B cell (primary cell): ENCODE measurements around the gene SLC13A3. TPM values are rescaled to one million over a fixed set of nuclear protein-coding genes. Genes with fewer than 3 reads are reported as not detected.

ENCODE experiments used
- ATAC-seq: fragments of 200-7000 bp; cut with Tn5 transposase; one replicate; pipeline ENCODE4 v1.10.0; 2021; ENCODE audit warnings: low read depth, mild to moderate bottlenecking, moderate number of reproducible peaks, moderate library complexity
- CTCF ChIA-PET: fragments of 350-600 bp; sonication (Branson Sonifier 250); formaldehyde crosslinking; loops from one replicate; lab custom pipeline; 2021; ENCODE audit warnings: antibody characterized with exemption, inconsistent platforms; lab: Charles Lee
- POLR2A ChIA-PET: fragments of 350-600 bp; sonication (Branson Sonifier 250); formaldehyde crosslinking; loops from one replicate; lab custom pipeline; 2021; ENCODE audit warnings: antibody characterized with exemption; lab: Charles Lee
- DNase-seq: peaks from one replicate; pipeline ENCODE4 v3.0.0; 2013
- H2AFZ ChIP-seq: 2 replicates; pipeline ENCODE4 v1.6.1; 2012; ENCODE audit warnings: mild to moderate bottlenecking, low read depth, low read length; ENCODE audit not compliant: insufficient read depth, poor library complexity, severe bottlenecking
- H3K27ac ChIP-seq, 2 donors: 1 replicate in 1 of 2; 2 replicates in 1 of 2; pipeline ENCODE4 v1.5.1; 2012 to 2013; ENCODE audit warnings: low read length in 2 of 2, mild to moderate bottlenecking in 2 of 2, moderate library complexity in 1 of 2
- H3K27me3 ChIP-seq, 4 experiments: fragments of 200-600 bp in 1 of 4; sonication (generic) in 1 of 4; replicated peaks in 1 of 4; 1 replicate in 2 of 4; 2 replicates in 2 of 4; pipeline versions ENCODE4 v1.6.1 to v1.7.0; 2013 to 2016; ENCODE audit warnings: low read length in 3 of 4, mild to moderate bottlenecking in 2 of 4, mixed read lengths in 1 of 4, moderate library complexity in 1 of 4; ENCODE audit not compliant: insufficient read depth in 4 of 4, control insufficient read depth in 3 of 4; ENCODE audit errors: control extremely low read depth in 1 of 4
- H3K36me3 ChIP-seq, 2 experiments: replicated peaks in 1 of 2; 1 replicate in 1 of 2; 2 replicates in 1 of 2; pipeline versions ENCODE4 v1.6.1 to v1.7.1; 2013; ENCODE audit warnings: low read length in 1 of 2; ENCODE audit not compliant: insufficient read depth in 2 of 2, control insufficient read depth in 1 of 2; ENCODE audit errors: control extremely low read depth in 1 of 2, extremely low read depth in 1 of 2
- H3K4me1 ChIP-seq, 2 donors: fragments of 200-600 bp in 1 of 2; sonication (generic) in 1 of 2; 1 replicate in 1 of 2; 2 replicates in 1 of 2; pipeline versions ENCODE4 v1.5.1 to v1.6.1; 2013 to 2017; ENCODE audit warnings: low read length in 2 of 2; ENCODE audit not compliant: control insufficient read depth in 2 of 2, insufficient read depth in 2 of 2
- H3K4me2 ChIP-seq: replicated peaks from 2 replicates; pipeline ENCODE3; 2012; ENCODE audit warnings: mild to moderate bottlenecking, low read depth, low read length; ENCODE audit not compliant: poor library complexity, severe bottlenecking
- H3K4me3 ChIP-seq, 5 experiments: fragments of 200-600 bp in 1 of 5; sonication (generic) in 1 of 5; 1 replicate in 3 of 5; 2 replicates in 2 of 5; pipeline versions ENCODE4 v1.5.1 to v1.7.0; 2011 to 2016; ENCODE audit warnings: low read length in 4 of 5, mild to moderate bottlenecking in 4 of 5, low read depth in 2 of 5, control low read depth in 1 of 5, moderate library complexity in 1 of 5; ENCODE audit not compliant: insufficient read depth in 1 of 5; ENCODE audit errors: control extremely low read depth in 1 of 5, extremely low read depth in 1 of 5
- H3K79me2 ChIP-seq: fragments of 200-600 bp; sonication (generic); one replicate; pipeline ENCODE4 v1.6.0; 2016; ENCODE audit warnings: low read length; ENCODE audit not compliant: control insufficient read depth, insufficient read depth
- H3K9ac ChIP-seq: fragments of 200-600 bp; sonication (generic); 2 replicates; pipeline ENCODE4 v1.6.1; 2017; ENCODE audit warnings: mild to moderate bottlenecking, low read length, moderate library complexity
- H3K9me3 ChIP-seq, 3 donors: one replicate each; pipeline versions ENCODE4 v1.6.1 to v1.7.1; 2013; ENCODE audit warnings: low read length in 2 of 3; ENCODE audit not compliant: control insufficient read depth in 2 of 3, insufficient read depth in 1 of 3; ENCODE audit errors: control extremely low read depth in 1 of 3
- H4K20me1 ChIP-seq: 2 replicates; pipeline ENCODE4 v1.6.0; 2012; ENCODE audit warnings: mild to moderate bottlenecking, low read length; ENCODE audit not compliant: insufficient read depth, control insufficient read depth, poor library complexity, severe bottlenecking
- H3K27ac Mint-ChIP-seq: one replicate; pipeline ENCODE4 v1.8.0; 2021; ENCODE audit warnings: mixed read lengths
- H3K27me3 Mint-ChIP-seq: one replicate; pipeline ENCODE4 v1.8.0; 2021; ENCODE audit warnings: mixed read lengths
- H3K4me1 Mint-ChIP-seq: one replicate; pipeline ENCODE4 v1.8.0; 2021; ENCODE audit warnings: mixed read lengths
- H3K4me3 Mint-ChIP-seq: one replicate; pipeline ENCODE4 v1.8.0; 2021; ENCODE audit warnings: mixed read lengths
- H3K9me3 Mint-ChIP-seq: one replicate; pipeline ENCODE4 v1.8.0; 2022; ENCODE audit warnings: mixed read lengths; ENCODE audit not compliant: insufficient read depth
- CTCF ChIP-seq: fragments of 200-600 bp; IDR thresholded peaks from one replicate; pipeline ENCODE4 v1.8.0; 2022; ENCODE audit warnings: antibody characterized with exemption, mild to moderate bottlenecking
- EZH2 ChIP-seq: IDR thresholded peaks from 2 replicates; pipeline ENCODE4 v1.6.1; 2012; ENCODE audit warnings: borderline replicate concordance, low read depth, mild to moderate bottlenecking, moderate library complexity, low read length; ENCODE audit not compliant: insufficient read depth, poor library complexity, severe bottlenecking
- WGBS: methylation state at CpG from one replicate; pipeline ENCODE4 v1.1.5; 2013; ENCODE audit warnings: missing lambda C conversion rate; ENCODE audit not compliant: insufficient coverage; 5-methylcytosine and 5-hydroxymethylcytosine counted together
- intact Hi-C: fragments of 100-400 bp; cut with micrococcal nuclease; formaldehyde crosslinking; loops from one replicate; pipeline ENCODE4 v1.10.0; 2022
- polyA plus RNA-seq: library from polyadenylated mRNA; depleted of rRNA; stranded (reverse); fragments of >200 nt; gene quantifications from 2 replicates; pipeline ENCODE4 v1.2.3, GENCODE V29; 2012
- total RNA-seq, 2 donors: library from RNA; stranded (reverse); fragments of 120-200 nt in 1 of 2; gene quantifications; 1 replicate in 1 of 2; 2 replicates in 1 of 2; pipeline versions ENCODE4 v1.2.3 to v1.2.4, GENCODE V29; 2013 to 2022

The SLC13A3 gene
- total and polyA plus RNA-seq, 2 donors (not counting 1 experiment from before 2014, with no cell fraction given) = 0.09 to 0.20 TPM

- Mint-ChIP-seq H3K4me3 (peak overlapping the region; percentile 99), H3K4me1 (peaks cover 40% of the 10 kb centered on the region), H3K27me3 (no peaks in the 10 kb centered on the region), H3K27ac (peak overlapping the region; percentile 98), H3K9me3 (no peaks in the 10 kb centered on the region)
- no peak for TF ChIP-seq CTCF
- TF ChIP-seq EZH2 = no peak
- no peaks in the 10 kb centered on the region for H3K9me3 ChIP-seq
- H3K4me1 ChIP-seq = peaks cover 20 to 21% of the 10 kb centered on the region in 2 donors
- peaks cover 32% of the 10 kb centered on the region for H4K20me1 ChIP-seq
- peaks cover 39% of the 10 kb centered on the region for H3K79me2 ChIP-seq
- H3K27me3 ChIP-seq = no peaks in the 10 kb centered on the region
- POLR2A ChIA-PET = no interaction called here
- intact Hi-C loops = no loop called here
- peak overlapping the region; percentile 82 for H3K9ac ChIP-seq
- CTCF ChIA-PET = interaction anchor here (0.9 to 2.7 kb wide), 2 partner anchors 9 to 279 kb away, joined by 3 to 17 read pairs; no protein-coding TSS in a partner anchor
- WGBS = 50% methylated on average over 8 of the region's 13 CpGs
- ATAC-seq (no peak), DNase-seq (no peak)
- peak overlapping the region; percentile 76 to 80 for H3K27ac ChIP-seq
- H2AFZ ChIP-seq = peak overlapping the region; percentile 96
- peak overlapping the region in 3 of 5 experiments; percentile 87 to 95 (median 88) for H3K4me3 ChIP-seq
- peak overlapping the region; percentile 69 for H3K4me2 ChIP-seq
- H3K36me3 ChIP-seq = peaks cover 3 to 15% of the 10 kb centered on the region in 2 experiments
Observed at GRCh38 chr20:46690219-46691106, 39.2 kb upstream of the SLC13A3 start.

- Mint-ChIP-seq H3K9me3 (no peaks in the 10 kb centered on the region), H3K27me3 (no peaks in the 10 kb centered on the region), H3K27ac (peak overlapping the region; percentile 98), H3K4me1 (peaks cover 43% of the 10 kb centered on the region), H3K4me3 (peak overlapping the region; percentile 99)
- TF ChIP-seq CTCF (no peak), EZH2 (no peak)
- ATAC-seq (no peak), DNase-seq (no peak)
- peak overlapping the region; percentile 76 to 80 for H3K27ac ChIP-seq
- CTCF ChIA-PET = interaction anchor here (0.6 to 2.7 kb wide), 2 partner anchors 9 to 32 kb away, joined by 3 to 17 read pairs; no protein-coding TSS in a partner anchor
- peaks cover 39% of the 10 kb centered on the region for H4K20me1 ChIP-seq
- H3K27me3 ChIP-seq = no peaks in the 10 kb centered on the region
- peaks cover 45% of the 10 kb centered on the region for H3K79me2 ChIP-seq
- 2% methylated on average over 10 of the region's 12 CpGs for WGBS
- peak overlapping the region; percentile 87 to 95 (median 93) for H3K4me3 ChIP-seq
- H3K4me2 ChIP-seq = peak overlapping the region; percentile 69
- H3K36me3 ChIP-seq = peaks cover 8 to 22% of the 10 kb centered on the region in 2 experiments
- peaks cover 20 to 21% of the 10 kb centered on the region in 2 donors for H3K4me1 ChIP-seq
- H2AFZ ChIP-seq = peak overlapping the region; percentile 96
- intact Hi-C loops = loop anchor here (1.0 to 10.0 kb wide), 3 partner anchors 283 to 895 kb away; partner anchors contain the start of genes DNTTIP1, ELMO2 and WFDC3
- H3K9me3 ChIP-seq = no peaks in the 10 kb centered on the region
- H3K9ac ChIP-seq = peak overlapping the region; percentile 82
- POLR2A ChIA-PET = interaction anchor here (0.6 kb wide), 1 partner anchor 840 kb away, joined by 7 read pairs; no protein-coding TSS in a partner anchor
Observed at GRCh38 chr20:46689754-46690085, 38.5 kb upstream of the SLC13A3 start.
